Measurements from ENCODE around the gene ANKRD28.
"Not testable (repeated sequence)": the region's sequence is repeated elsewhere in the genome, so short reads cannot be mapped to it uniquely, and the experiment has no call there.

The ANKRD28 gene

DNA sequence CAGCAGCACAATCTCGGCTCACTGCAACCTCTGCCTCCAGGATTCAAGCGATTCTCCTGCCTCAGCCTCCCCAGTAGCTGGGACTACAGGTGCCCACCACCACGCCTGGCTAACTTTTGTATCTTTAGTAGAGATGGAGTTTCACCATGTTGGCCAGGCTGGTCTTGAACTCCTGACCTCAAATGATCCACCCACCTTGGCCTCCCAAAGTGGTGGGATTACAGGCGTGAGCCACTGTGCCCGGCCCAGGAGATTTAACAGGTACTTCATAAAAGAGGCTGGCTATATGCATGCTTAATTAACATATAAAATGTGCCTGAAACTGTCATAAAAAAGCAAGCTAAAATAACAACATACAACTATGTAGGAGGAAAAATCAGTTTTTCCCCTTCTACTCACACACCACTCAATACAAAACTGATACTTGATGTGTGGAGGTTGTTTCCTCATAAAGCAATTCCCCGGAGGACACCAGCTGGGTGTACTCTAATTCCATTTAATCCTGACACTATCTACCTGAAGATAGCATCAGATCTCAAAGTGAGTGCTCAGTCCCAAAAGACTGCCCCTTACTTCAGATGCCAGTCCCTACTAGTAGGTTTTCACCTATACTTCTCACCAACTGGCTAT is 22.7 kb downstream of the ANKRD28 start:
- DNase-seq (ENCODE audit: low read depth, low spot score) = not testable (repeated sequence)

DNA sequence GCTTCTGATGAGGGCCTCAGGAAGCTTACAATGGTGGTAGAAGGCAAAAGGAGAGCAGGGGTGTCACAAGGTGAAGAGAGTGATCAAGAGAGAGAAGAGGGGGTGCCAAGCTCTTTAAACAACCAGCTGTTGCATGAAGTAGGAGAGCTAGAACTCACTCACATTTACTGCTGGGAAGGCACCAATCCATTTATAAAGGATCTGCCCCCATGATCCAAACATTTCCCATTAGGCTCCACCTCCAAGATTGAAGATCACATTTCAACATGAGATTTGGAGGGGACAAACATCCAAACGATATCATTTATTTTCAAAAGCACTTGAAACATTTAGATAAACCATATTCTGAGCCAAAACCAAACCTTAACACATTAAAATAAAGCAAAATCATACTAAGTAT is 26.3 kb downstream of the ANKRD28 start:
- no peak for DNase-seq (ENCODE audit: low read depth, low spot score)

DNA sequence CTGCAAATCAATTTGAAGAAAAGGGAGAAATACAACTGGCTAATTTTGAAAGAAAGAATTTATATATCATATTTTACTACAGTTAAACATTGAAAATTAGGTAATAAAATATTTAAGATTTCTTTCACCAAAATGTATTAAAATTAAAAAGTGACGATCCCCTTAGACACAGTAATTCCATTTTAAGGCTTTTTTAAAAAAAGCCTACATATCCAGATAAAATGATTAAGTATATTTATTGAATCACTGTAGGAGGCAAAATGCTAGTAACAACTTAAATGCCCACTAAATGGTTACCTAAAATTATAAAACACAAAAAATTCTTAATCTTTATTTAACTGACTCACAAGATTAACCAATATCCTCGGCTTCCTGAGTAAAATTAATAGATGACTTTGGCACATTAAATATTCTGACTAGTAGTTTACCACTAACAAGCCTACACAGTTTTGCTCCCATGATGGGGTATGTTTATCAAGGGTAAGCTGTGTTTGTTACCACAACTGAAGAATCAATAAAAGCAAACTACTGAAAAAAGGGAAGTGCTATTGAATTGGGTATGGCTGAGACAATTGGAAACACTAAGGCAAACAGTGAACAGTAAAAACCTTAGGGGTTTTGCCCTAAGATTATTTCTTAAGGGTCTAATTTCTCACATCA is 28.4 kb downstream of the ANKRD28 start:
- no peak for DNase-seq (ENCODE audit: low read depth, low spot score)

DNA sequence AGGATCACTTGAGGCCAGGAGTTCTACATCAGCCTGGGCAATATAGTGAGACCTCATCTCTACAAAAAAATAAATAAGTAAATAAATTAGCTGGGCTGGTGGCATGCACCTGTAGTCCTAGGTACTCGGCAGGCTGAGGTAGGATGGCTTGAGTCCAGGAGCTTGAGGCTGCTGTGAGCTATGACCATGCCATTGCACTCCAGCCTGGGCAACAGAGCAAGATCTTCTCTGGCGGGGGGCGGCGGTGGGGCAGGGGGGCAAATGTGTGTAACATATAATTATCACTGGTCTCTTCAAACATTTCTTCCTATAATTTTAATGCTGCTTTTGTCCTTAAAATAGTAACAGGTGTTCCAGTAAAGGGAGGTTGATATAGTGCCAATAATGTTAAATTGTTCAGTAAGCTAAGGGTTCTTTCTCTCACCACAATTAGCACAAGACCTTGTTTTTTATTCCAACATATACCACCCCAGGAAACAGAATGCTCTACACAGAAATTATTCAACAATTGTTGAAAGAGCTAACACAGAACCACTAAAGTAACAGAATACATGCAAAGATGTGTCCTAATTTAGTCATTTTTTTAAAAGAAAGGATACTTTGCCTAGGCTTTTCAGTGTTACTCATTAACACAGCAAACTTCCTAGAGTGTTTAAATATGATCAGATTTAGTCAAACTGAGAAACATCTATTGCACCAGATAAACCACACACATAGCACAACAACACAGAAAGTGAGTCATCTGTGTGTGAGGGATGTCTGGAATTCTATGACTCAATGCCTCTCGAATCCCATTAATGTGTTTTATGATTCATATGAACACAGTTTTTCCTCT is 29.1 kb downstream of the ANKRD28 start:
- DNase-seq (ENCODE audit: low read depth, low spot score) = no peak

DNA sequence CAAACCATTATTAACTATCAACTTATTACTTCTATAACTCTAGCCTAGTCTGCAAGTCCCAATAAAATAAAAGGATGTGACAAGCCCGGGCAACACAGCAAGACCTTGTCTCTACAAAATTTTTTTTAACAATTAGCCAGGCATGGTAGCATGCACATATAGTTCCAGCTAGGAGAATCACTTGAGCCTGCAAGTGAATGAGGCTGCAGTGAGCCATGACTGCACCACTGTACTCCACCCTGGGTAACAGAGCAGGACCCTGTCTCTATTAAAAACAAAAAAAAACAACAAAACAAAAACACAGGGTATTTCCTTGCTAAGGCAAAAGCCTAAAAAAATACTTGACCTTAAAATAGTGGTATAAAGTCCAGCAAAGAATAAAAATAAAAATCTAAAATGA is 31.4 kb downstream of the ANKRD28 start:
- no peak for DNase-seq (ENCODE audit: low read depth, low spot score)

DNA sequence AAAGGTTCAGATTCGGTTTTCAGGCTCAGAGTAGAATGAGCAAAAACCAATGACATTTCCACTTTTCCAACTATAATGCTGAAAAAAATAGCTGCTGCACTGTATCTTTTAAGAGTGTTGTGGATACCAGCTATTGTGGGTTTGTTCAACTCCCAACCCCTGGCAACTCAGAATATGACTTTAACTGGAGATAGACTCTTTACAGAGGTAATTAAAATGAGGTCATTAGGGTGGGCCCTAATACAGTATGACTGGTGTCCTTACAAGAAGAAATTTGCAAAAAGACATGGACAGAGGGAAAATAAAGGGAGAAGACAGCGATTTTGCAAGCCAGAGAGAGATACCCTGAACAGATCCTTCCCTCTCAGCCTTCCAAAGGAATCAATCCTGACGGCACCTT is 39.5 kb downstream of the ANKRD28 start:
- no peak for DNase-seq (ENCODE audit: low read depth, low spot score)

DNA sequence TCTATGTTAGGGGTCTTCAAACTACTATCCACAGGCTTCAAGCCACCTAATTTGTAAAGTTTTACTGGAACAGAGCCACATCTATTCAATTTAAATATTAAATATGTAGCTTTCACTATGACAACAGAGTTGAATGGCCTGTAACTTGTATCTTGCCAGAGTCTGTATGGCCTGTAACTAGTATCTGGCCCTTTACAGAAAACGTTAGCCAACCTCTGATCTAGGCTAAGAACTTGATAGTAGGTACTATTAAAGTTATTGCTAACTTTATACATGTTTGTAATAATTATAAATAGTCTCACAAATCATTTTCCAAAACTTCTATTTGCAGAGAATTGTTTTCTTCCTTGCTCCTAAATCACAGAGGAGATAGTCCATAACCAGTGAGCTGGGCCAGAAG is 40.0 kb downstream of the ANKRD28 start:
- no peak for DNase-seq (ENCODE audit: low read depth, low spot score)

DNA sequence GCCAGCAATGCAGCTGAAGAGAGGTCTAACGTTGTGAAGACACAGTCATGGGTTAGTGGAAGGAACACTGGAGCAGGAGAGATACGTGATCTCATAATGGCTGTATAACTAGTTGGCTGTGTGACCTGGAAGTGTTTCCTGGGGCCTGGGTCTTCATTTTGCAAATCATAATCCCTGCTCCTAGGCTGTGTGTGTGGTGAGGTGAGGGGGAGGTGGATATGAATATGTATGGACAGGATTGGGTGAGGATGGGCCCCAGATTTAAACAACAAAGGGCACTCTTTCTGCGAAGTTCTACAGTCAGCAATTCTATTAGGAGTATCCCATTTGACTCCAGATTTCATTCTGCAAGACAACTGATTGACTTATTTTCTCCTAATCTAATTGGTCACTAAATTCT is 41.3 kb downstream of the ANKRD28 start:
- DNase-seq (ENCODE audit: low read depth, low spot score) = no peak

DNA sequence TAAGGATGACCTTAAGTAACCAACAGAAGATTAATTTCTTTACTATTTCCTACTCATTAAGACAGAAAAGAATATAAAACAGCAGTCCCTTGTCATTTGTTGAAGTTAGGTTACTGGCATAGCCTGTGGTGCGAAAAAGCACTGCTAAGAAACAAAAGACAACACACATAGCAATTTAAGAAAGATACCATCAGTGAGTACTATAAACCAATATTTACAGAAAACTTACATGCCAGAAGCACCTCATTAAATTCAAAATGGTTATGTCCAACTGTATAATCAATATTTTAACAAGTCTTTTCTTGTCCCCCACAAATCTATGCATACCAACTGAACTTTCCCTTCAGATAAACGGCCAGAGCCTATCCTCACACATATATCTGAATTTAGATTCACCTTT is 42.0 kb downstream of the ANKRD28 start:
- no peak for DNase-seq (ENCODE audit: low read depth, low spot score)

DNA sequence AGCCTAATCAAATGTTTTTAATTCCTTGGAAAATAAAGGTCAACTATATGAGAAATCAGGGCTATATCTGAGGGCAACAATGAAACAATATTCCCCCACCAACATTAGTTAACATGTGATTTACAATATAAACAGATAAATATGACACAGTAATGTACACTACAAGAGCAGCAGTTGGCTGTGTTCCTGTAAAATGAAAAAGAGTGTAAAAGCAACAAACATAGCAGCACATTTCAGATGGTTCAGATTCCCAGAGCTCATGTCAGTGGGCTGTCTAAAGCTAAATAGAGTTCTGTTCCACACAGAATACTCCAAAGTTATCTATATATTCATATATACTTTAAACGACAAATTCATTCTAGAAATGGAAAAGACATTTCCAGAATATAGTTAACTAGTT is 42.6 kb downstream of the ANKRD28 start:
- no peak for DNase-seq (ENCODE audit: low read depth, low spot score)

DNA sequence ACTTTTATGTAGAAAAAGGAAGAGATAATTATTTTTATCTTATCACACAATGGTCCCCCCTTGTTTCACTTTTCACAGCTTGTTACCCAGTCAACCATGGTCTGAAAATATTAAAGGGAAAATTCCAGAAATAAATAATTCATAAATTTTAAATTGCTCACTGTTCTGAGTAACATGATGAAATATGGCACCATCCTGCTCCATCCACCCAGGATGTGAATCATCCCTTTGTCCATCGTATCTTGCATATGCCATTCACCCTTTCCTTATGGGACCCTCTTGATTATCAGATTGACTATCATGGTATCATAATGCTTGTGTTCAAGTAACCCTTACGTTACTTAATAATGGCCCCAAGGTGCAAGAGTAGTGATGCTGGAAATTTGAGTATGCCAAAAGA is 43.7 kb downstream of the ANKRD28 start:
- no peak for DNase-seq (ENCODE audit: low read depth, low spot score)

DNA sequence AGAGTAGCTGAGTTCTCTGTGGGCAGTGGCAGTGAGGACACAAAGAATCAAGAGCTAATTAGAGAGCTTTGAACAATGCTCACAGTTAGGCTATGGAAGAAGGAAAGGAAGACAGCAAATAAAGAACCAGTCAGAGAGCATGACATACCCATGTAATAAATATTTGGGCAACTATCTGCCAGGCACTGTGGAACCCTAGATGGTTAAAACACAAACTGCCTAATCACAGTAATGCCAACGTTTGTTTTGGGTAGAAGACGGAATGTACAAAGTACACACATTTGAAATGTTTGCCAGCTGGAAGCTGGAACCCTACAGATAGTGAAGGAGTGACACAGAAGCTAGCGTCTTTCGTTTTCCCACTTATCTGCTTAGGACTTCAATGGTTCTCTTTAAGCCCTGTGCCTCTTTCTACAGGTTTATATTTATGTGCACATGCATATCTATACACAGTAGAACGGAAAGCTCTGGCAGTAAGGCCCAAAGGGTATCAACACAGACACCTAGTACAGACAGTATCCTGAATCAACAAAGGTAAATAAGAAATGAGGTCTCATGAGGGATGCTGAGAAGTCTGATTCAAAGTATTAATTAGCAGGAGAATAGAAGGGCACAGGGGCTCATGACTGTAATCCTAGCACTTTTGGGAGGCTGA is 44.6 kb downstream of the ANKRD28 start:
- DNase-seq (ENCODE audit: low read depth, low spot score) = no peak

DNA sequence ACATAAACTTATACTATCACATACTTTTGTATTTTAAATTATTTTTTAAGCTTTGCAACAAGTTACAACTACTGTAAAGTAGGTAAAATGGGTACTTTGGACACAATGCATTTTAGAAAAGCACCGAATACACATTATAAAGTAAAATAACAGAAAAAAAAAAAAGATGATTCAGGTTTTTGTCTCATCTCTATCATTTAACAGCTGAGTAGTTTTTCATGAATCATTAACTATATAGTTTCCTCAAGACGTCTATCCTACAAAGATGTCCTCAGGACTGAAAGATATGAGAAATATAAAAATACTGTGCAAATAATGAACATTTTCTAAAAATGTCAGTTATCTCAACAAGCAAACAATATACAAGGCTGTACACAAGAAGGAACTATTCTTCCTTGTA is 46.9 kb downstream of the ANKRD28 start:
- DNase-seq (ENCODE audit: low read depth, low spot score) = no peak

DNA sequence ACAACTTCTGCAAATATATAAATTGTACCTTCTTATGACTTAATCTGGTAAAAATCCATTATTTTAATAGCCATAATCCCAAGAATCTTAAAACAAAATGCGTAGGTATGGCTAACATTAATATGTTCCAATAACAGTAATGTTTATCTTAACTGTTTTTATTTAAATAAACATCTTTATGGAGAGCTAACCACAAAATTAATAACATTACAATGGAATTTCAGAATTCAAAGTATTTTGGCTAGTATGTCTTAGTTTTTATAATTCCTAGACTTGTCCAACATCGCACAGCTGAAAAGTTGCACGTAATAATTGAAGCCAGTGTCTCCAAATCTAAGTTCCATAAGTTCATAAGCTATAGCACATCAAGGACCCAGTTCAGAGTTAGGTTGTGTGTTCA is 47.6 kb downstream of the ANKRD28 start:
- no peak for DNase-seq (ENCODE audit: low read depth, low spot score)

DNA sequence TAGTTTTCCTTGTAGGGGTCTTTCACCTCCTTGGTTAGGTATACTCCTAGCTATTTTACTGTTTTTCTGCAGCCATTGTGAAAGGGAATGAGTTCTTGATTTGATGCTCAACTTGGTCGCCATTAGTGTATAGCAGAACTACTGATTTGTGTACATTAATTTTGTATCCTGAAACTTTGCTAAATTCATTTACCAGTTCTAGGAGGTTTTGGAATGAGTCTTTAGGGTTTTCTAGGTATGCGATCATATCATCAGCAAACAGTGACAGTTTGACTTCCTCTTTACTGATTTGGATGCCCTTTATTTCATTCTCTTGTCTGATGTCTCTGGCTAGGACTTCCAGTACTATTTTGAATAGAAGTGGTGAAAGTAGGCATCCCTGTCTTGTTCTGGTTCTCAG is 51.9 kb downstream of the ANKRD28 start:
- not testable (repeated sequence) for DNase-seq (ENCODE audit: low read depth, low spot score)

DNA sequence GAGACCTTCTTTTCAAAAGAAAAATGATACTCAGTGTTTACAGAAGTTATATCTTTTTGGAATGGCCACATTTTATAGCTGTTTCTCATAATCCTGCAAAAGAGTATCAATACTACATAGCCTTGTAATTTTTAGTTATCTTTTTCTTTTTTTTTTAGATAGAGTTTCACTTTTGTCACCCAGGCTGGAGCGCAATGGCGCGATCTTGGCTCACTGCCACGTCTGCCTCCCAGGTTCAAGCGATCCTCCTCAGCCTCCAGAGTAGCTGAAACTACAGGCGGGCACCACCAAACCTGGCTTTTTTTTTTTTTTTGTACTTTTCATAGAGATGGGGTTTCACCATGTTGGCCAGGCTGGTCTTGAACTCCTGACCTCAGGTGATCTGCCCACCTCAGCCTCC is 53.6 kb downstream of the ANKRD28 start:
- no peak for DNase-seq (ENCODE audit: low read depth, low spot score)

DNA sequence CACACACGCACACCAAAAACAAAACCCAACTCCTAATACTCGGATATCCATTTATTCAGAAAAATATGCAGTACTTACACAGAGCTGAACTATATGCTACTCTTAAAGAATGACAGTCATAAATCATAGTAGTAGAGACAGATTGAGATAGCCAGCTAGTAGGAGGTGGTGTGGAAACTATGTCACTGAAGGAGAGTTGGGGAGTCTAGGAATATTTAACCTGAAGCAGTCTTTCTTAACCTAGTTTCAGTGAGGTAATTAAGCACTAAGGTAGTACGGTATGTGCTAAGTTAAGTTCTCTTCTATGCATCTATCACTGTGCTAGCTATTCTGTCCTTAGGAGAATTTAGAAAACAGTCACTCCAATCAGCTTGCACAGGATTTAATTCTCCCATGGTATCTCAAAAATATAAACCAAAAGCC is 54.2 kb downstream of the ANKRD28 start:
- no peak for DNase-seq (ENCODE audit: low read depth, low spot score)

DNA sequence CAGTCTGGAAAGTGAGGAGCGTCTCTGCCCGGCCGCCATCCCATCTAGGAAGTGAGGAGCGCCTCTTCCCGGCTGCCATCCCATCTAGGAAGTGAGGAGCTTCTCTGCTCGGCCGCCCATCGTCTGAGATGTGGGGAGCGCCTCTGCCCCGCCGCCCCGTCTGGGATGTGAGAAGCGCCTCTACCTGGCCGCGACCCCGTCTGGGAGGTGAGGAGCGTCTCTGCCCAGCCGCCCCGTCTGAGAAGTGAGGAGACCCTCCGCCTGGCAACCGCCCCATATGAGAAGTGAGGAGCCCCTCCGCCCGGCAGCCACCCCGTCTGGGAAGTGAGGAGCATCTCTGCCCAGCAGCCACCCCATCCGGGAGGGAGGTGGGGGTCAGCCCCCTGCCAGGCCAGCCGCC is 55.5 kb downstream of the ANKRD28 start:
- not testable (repeated sequence) for DNase-seq (ENCODE audit: low read depth, low spot score)

DNA sequence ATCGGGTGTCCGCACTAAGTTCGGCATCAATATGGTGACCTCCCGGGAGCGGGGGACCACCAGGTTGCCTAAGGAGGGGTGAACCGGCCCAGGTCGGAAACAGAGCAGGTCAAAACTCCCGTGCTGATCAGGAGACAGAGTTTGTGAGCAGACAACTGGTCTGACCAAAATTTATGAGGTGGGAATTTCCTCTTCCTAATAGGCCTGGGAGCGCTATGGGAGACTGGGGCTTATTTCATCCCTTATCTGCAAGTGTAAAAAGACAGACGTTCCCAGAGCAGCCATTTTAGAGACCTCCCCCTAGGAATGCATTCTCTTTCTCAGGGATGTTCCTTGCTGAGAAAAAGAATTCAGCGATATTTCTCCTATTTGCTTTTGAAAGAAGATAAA is 59.2 kb downstream of the ANKRD28 start:
- DNase-seq (ENCODE audit: low read depth, low spot score) = not testable (repeated sequence)

DNA sequence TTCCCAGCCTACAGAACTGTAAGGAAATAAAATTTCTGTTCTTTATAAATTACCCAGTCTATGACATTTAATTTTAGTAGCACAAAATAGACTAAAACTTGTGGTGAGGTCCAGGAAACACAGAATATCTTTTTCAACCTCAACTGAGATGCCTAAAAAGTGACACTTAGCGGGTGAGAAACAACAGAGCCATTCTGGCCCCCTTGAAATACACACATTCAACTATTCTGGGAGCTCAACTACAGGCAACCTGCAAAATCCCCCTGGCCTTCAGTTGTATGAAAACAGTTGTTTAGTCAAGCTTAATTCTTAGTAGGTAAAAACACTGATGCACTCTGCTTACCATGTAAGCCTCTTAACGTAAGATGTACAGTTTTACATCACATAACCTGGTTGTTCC is 66.8 kb downstream of the ANKRD28 start:
- no peak for DNase-seq (ENCODE audit: low read depth, low spot score)

DNA sequence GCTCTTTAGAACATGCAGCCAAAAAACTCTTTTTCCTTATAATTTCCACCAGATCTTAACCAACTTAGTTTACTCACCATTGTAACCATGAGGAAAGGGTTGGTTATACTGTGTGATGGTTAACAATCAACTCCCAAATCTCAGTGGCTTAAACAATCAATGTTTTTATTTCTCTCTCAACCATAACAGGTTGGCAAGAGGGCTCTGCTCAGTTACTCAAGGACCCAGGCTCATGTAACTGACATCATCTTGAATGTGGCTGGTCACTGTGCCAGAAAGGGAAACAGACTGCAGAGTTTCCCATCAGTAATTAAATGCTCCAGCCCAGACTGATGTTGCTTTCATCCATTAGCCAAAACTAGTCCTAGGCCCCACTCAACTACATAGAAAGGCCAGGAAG is 69.0 kb downstream of the ANKRD28 start:
- DNase-seq (ENCODE audit: low read depth, low spot score) = no peak

DNA sequence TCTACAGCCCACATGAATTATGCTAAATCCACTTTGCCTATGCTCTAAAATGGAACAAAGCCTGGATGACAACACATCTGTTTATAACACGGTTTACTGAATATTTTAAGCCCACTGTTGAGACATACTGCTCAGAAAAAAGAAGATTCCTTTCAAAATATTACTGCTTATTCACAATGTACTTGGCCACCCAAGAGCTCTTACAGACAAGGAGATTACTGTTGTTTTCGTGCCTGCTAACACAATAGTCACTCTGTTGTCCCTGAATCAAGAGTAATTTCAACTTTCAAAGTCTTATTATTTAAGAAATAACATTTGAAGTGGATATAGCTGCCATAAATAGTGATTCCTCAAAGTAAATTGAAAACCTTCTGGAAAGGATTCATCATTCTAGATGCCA is 70.9 kb downstream of the ANKRD28 start:
- no peak for DNase-seq (ENCODE audit: low read depth, low spot score)

Measured in activated CD4-positive, CD25-positive, alpha-beta regulatory T cell treated with anti-CD3 and anti-CD28 coated beads, Interleukin-2, amount 50 U/mL, for 16 hours (primary cell).